Measurements from ENCODE around the gene PBX3.

The PBX3 gene

GRCh38 chr9:125974705-125975104 is 227.5 kb downstream of the PBX3 start:
- DNase-seq (ENCODE audit: low read depth), result no peak

- peak; percentile 3 for DNase-seq (ENCODE audit: low read depth)
Measured at GRCh38 chr9:125977223-125977622, 230.1 kb downstream of the PBX3 start.

- no peak for DNase-seq (ENCODE audit: low read depth)
Measured at GRCh38 chr9:125979383-125979782, 232.2 kb downstream of the PBX3 start.

- DNase-seq (ENCODE audit: low read depth), result no peak
Measured at GRCh38 chr9:125982798-125983406, 235.7 kb downstream of the PBX3 start.

- DNase-seq (ENCODE audit: low read depth), result no peak
Measured at GRCh38 chr9:125983681-125984080, 236.5 kb downstream of the PBX3 start.

- DNase-seq (ENCODE audit: low read depth), result no peak
Measured at GRCh38 chr9:125984461-125984860, 237.3 kb downstream of the PBX3 start.

- no peak for DNase-seq (ENCODE audit: low read depth)
Measured at GRCh38 chr9:125985142-125985997, 238.2 kb downstream of the PBX3 start.

GRCh38 chr9:125985998-125986655 is 239.0 kb downstream of the PBX3 start:
- DNase-seq (ENCODE audit: low read depth), result no peak

GRCh38 chr9:125986966-125987365 is 239.8 kb downstream of the PBX3 start:
- no peak for DNase-seq (ENCODE audit: low read depth)

- no peak for DNase-seq (ENCODE audit: low read depth)
Measured at GRCh38 chr9:125987420-125987819, 240.2 kb downstream of the PBX3 start.

- DNase-seq (ENCODE audit: low read depth), result no peak
Measured at GRCh38 chr9:125988479-125989050, 241.4 kb downstream of the PBX3 start.

- DNase-seq (ENCODE audit: low read depth), result no peak
Measured at GRCh38 chr9:125989090-125989501, 241.9 kb downstream of the PBX3 start.

- no peak for DNase-seq (ENCODE audit: low read depth)
Measured at GRCh38 chr9:125989524-125990180, 242.5 kb downstream of the PBX3 start.

- DNase-seq (ENCODE audit: low read depth), result no peak
Measured at GRCh38 chr9:125990186-125990792, 243.1 kb downstream of the PBX3 start.

GRCh38 chr9:125990793-125991220 is 243.6 kb downstream of the PBX3 start:
- DNase-seq (ENCODE audit: low read depth), result no peak

- DNase-seq (ENCODE audit: low read depth), result no peak
Measured at GRCh38 chr9:125991886-125992529, 244.8 kb downstream of the PBX3 start.

GRCh38 chr9:125992557-125992956 is 245.4 kb downstream of the PBX3 start:
- DNase-seq (ENCODE audit: low read depth), result no peak

- DNase-seq (ENCODE audit: low read depth), result no peak
Measured at GRCh38 chr9:125993466-125993865, 246.3 kb downstream of the PBX3 start.

GRCh38 chr9:125994066-125994943 is 247.1 kb downstream of the PBX3 start:
- DNase-seq (ENCODE audit: low read depth), result no peak

GRCh38 chr9:125995006-125995405 is 247.8 kb downstream of the PBX3 start:
- no peak for DNase-seq (ENCODE audit: low read depth)
